ENCODE results near the gene WWOX. TPM values are rescaled to one million over a fixed set of nuclear protein-coding genes. Genes with fewer than 3 reads are reported as not detected.
A peak's percentile ranks its signal among the peaks of the same experiment; 100 is the strongest.

Gene WWOX
- total and polyA plus RNA-seq, 2 of the 8 experiments (the other 6 are each of a cell fraction or from before 2014, with no cell fraction given): 5.4 to 16.7 TPM

DNA sequence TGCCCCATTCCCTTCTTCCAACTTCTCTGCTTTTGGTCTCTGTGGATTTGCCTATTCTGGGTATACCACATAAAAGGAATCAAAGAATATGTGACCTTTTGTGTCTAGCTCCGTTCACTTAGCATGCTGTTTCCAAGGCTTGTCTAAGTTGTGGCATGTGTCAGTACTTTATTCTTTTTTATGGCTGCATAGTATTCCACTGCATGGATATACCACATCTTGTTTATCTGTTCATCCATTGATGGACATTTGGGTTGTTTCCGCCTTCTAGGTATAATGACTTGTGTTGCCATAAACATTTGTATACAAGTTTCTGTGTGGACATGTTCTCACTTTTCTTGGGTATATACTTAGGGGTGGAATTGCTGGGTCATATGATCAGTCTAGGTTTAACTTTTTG lies 1068.4 kb downstream of the WWOX start:
- POLR2A ChIA-PET (ENCODE audit: partially characterized antibody): no interaction called here

More for the DNA sequence above, 1068.4 kb downstream of the WWOX start:
- H3K27me3 ChIP-seq (replicated peaks in 1 of 4; ENCODE audit: control insufficient read depth in 3 of 4, extremely low read depth in 1 of 4, insufficient read depth in 3 of 4, low read length in 3 of 4): no peaks in the 10 kb centered on the region
- H3K27ac ChIP-seq (ENCODE audit: low read depth, low read length): no peak overlapping the region
- H2BK20ac ChIP-seq (ENCODE audit: low read length): no peak overlapping the region
- WGBS, 2 experiments (ENCODE audit: extremely low coverage in 1 of 2, insufficient coverage in 1 of 2, insufficient read length in 1 of 2, insufficient replicate concordance in 2 of 2, low coverage in 1 of 2, low lambda C conversion rate in 2 of 2, missing lambda C conversion rate in 1 of 2): 85% methylated on average over 2 of the region's 2 CpGs; no CpG with 5 or more reads in 1 of the 2 experiments
- no peaks in the 10 kb centered on the region for H3K79me2 ChIP-seq (ENCODE audit: control insufficient read depth in 1 of 2, insufficient read depth in 2 of 2, low read length in 2 of 2)
- H3K36me3 ChIP-seq (ENCODE audit: control insufficient read depth in 2 of 4, insufficient read depth in 4 of 4, low read length in 3 of 4): no peaks in the 10 kb centered on the region
- H2BK5ac ChIP-seq (ENCODE audit: low read depth, low read length): no peak overlapping the region
- no peaks in the 10 kb centered on the region; the same call in 1 of the 2 replicates for H3K23me2 ChIP-seq (ENCODE audit: low read depth, low read length)
- H3K4me2 ChIP-seq (ENCODE audit: insufficient read depth in 1 of 2, low read depth in 2 of 2, low read length in 2 of 2): no peak overlapping the region
- peaks cover 6 to 7% of the 10 kb centered on the region in 2 experiments; a peak in 2 of 4 replicates for H3K9me3 ChIP-seq (ENCODE audit: insufficient read depth in 2 of 2, low read depth in 1 of 2, low read length in 1 of 2)
- 0 out of 2 replicates have a peak overlapping the region, but pooled peaks have one; percentile 10 for H2BK12ac ChIP-seq (ENCODE audit: low read depth, low read length)
- H2BK120ac ChIP-seq (replicated peaks; ENCODE audit: low read depth, low read length): no peak overlapping the region
- no peak overlapping the region for H3K9ac ChIP-seq (replicated peaks in 1 of 4; ENCODE audit: extremely low read depth in 1 of 4, low read depth in 3 of 4, low read length in 3 of 4)
- H3K23ac ChIP-seq (ENCODE audit: insufficient read length): no peak overlapping the region
- H3K4ac ChIP-seq (replicated peaks; ENCODE audit: insufficient read length, low read depth, low read length): no peak overlapping the region
- no peak overlapping the region for H4K5ac ChIP-seq (ENCODE audit: insufficient read length, low read depth, low read length)
- FAIRE-seq: no peak
- H3K4me1 ChIP-seq (replicated peaks in 1 of 4; ENCODE audit: control insufficient read depth in 3 of 4, insufficient read depth in 4 of 4, low read length in 3 of 4): peaks cover 6 to 17% (median 8%) of the 10 kb centered on the region in 4 experiments; a peak in 6 of 7 replicates
- CTCF ChIA-PET (ENCODE audit: partially characterized antibody): interaction anchor here (0.6 to 1.0 kb wide), 4 partner anchors 9 to 387 kb away, joined by 3 to 5 read pairs (median 3); no protein-coding TSS in a partner anchor
- H3K14ac ChIP-seq (ENCODE audit: insufficient read length): no peak overlapping the region
- no peak overlapping the region for H3K4me3 ChIP-seq (ENCODE audit: extremely low read depth in 1 of 4, insufficient read depth in 2 of 4, low read depth in 3 of 4, low read length in 4 of 4)
- H4K20me1 ChIP-seq (replicated peaks in 1 of 2; ENCODE audit: control insufficient read depth in 1 of 2, insufficient read depth in 2 of 2, low read length in 2 of 2): no peaks in the 10 kb centered on the region
- H3K56ac ChIP-seq (replicated peaks; ENCODE audit: insufficient read length, low read depth, low read length): no peak overlapping the region
- H3K79me1 ChIP-seq (ENCODE audit: low read depth, low read length): no peaks in the 10 kb centered on the region
- H4K8ac ChIP-seq (ENCODE audit: extremely low read depth, insufficient read depth, low read length): no peak overlapping the region
- H4K91ac ChIP-seq (replicated peaks; ENCODE audit: insufficient read length, low read length): no peak overlapping the region
- H2AFZ ChIP-seq (ENCODE audit: low read length): no peak overlapping the region
- no peak overlapping the region for H3K18ac ChIP-seq (ENCODE audit: extremely low read depth, low read length)
- no peak for TF ChIP-seq TCF12 (IDR thresholded peaks at IDR 0.05; ENCODE audit: low read depth, low read length)
- TF ChIP-seq KDM1A (IDR thresholded peaks at IDR 0.05; ENCODE audit: borderline replicate concordance, low read length): peak; percentile 94
- 0 out of 4 replicates have a peak, but pooled peaks of 1 of the 2 experiments have one; percentile 55 for TF ChIP-seq HDAC2 (IDR thresholded peaks at IDR 0.05; ENCODE audit: borderline replicate concordance in 1 of 2, low read depth in 2 of 2, low read length in 2 of 2)
- H2AK5ac ChIP-seq (ENCODE audit: low read depth, low read length): no peak overlapping the region
- no peak overlapping the region for H2BK15ac ChIP-seq (ENCODE audit: low read length)
- no peak for DNase-seq (ENCODE audit: low read depth in 1 of 2, low spot score in 2 of 2)

Data from H1 (cell line).